Lower lobe of right lung (tissue), 2 donors: Measurements from ENCODE around the gene CEP170B. TPM values are rescaled to one million over a fixed set of nuclear protein-coding genes. Genes with fewer than 3 reads are reported as not detected.

Source experiments
- ATAC-seq, 2 donors: fragments of 200-7000 bp; cut with Tn5 transposase; one replicate each; pipeline ENCODE4 v1.9.1; 2020 to 2022; ENCODE audit warnings: mild to moderate bottlenecking in 2 of 2, moderate library complexity in 2 of 2
- DNase-seq: peaks from one replicate; pipeline ENCODE4 v3.0.0-alpha.2; 2020
- H3K27ac ChIP-seq: fragments of 200-600 bp; one replicate; pipeline ENCODE4 v1.8.0; 2022
- H3K27me3 ChIP-seq: fragments of 200-600 bp; one replicate; pipeline ENCODE4 v1.8.0; 2022; ENCODE audit warnings: low read depth
- H3K36me3 ChIP-seq: fragments of 200-600 bp; one replicate; pipeline ENCODE4 v1.8.0; 2022; ENCODE audit warnings: mild to moderate bottlenecking
- H3K4me1 ChIP-seq: fragments of 200-600 bp; one replicate; pipeline ENCODE4 v1.8.0; 2022
- H3K4me3 ChIP-seq: fragments of 200-600 bp; one replicate; pipeline ENCODE4 v1.8.0; 2022; ENCODE audit warnings: mild to moderate bottlenecking
- H3K9me3 ChIP-seq: fragments of 200-600 bp; one replicate; pipeline ENCODE4 v1.8.0; 2022
- CTCF ChIP-seq: fragments of 200-600 bp; IDR thresholded peaks from one replicate; pipeline ENCODE4 v1.8.0; 2022; ENCODE audit warnings: antibody characterized with exemption, mild to moderate bottlenecking
- intact Hi-C: fragments of 100-400 bp; cut with DNase I; formaldehyde crosslinking; loops from one replicate; pipeline ENCODE4 v1.11.0; 2022
- total RNA-seq: library from RNA; stranded (reverse); fragmentation: NEBNext Ultra II Directional; extraction: Animal tissue kit (Norgen Biotek cat#: 25700); gene quantifications from one replicate; pipeline ENCODE4 v1.2.1, GENCODE V29; 2021
- donor health status: DM: no; HTN: yes; CAD: no; lungs with severe emphysema.

The CEP170B gene
- total RNA-seq, 1 donor from 2014 or later = 24.7 TPM

DNA sequence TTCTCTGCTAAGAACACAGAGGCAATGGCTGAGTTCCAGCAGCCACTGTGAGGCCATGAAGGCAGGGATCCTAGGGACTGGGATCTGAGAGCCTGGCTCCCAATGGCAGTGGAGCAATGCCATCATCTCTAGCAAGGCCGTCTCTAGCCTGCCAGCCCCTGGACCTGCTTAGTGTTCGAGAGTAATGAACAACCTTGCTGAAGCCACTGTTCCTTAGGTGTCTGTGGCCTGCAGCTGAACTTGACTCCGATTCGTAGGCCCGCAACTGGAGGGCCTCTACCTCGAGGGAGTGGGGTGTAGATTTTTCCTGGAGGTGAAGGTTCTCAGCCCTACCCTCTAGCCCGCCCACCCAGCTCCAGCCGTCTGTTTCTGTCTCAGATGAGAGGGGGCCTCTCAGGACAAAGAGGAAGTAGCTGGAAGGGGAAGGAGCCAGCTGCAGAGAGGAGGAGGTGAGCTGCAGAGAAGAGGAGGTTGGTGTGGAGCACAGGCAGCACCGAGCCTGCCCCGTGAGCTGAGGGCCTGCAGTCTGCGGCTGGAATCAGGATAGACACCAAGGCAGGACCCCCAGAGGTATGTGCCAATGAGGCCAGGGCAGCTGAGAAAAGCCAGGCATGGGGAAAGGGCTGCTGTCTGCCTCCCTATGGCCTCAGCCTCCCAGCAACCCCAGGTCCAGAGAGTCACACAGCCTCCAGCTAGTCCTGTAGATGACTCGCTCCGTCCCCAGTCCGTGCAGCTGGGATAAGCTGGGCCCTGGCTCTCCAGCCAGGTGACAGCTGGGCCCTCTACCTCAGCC, 59.5 kb downstream of the CEP170B start, which contains the start of gene PLD4:
Gene PLD4 (plus strand): TSS at position 459 of the 793 bp plus-strand sequence. CDS start 2,262 bp downstream, outside the sequence.
- intact Hi-C loops = no loop called here
- H3K36me3 ChIP-seq = no peaks in the 10 kb centered on the region
- H3K9me3 ChIP-seq = no peaks in the 10 kb centered on the region
- H3K27ac ChIP-seq = no peak within 1 kb of the TSS
- no peak for TF ChIP-seq CTCF
- no peak for ATAC-seq
- peaks cover 5% of the 10 kb centered on the region for H3K27me3 ChIP-seq
- no peak within 1 kb of the TSS for H3K4me3 ChIP-seq
- no peak for DNase-seq
- H3K4me1 ChIP-seq = no peaks in the 10 kb centered on the region

- Histone ChIP-seq H3K4me3 (no peak overlapping the region), H3K27ac (no peak overlapping the region), H3K36me3 (no peaks in the 10 kb centered on the region), H3K4me1 (no peaks in the 10 kb centered on the region), H3K9me3 (no peaks in the 10 kb centered on the region), H3K27me3 (peaks cover 5% of the 10 kb centered on the region)
- no peak for ATAC-seq
- no peak for TF ChIP-seq CTCF
- DNase-seq = no peak
- intact Hi-C loops = no loop called here
Measured at GRCh38 chr14:104925214-104925854, 60.3 kb downstream of the CEP170B start.

- Histone ChIP-seq H3K4me3 (no peak overlapping the region), H3K27ac (no peak overlapping the region), H3K9me3 (no peaks in the 10 kb centered on the region), H3K4me1 (no peaks in the 10 kb centered on the region), H3K36me3 (no peaks in the 10 kb centered on the region), H3K27me3 (peaks cover 5% of the 10 kb centered on the region)
- TF ChIP-seq CTCF = no peak
- ATAC-seq (no peak), DNase-seq (peak; percentile 43)
- intact Hi-C loops = no loop called here
Measured at GRCh38 chr14:104925855-104926609, 61.0 kb downstream of the CEP170B start.

- peak in 1 of 2 donors; percentile 2 for ATAC-seq
Measured at GRCh38 chr14:104926619-104927431, 61.8 kb downstream of the CEP170B start.

More at GRCh38 chr14:104926619-104927431, 61.8 kb downstream of the CEP170B start:
- DNase-seq = no peak
- Histone ChIP-seq H3K27me3 (peaks cover 5% of the 10 kb centered on the region), H3K27ac (no peak overlapping the region), H3K4me1 (peaks cover 1% of the 10 kb centered on the region), H3K9me3 (no peaks in the 10 kb centered on the region), H3K36me3 (no peaks in the 10 kb centered on the region), H3K4me3 (no peak overlapping the region)
- no peak for TF ChIP-seq CTCF
- intact Hi-C loops = no loop called here
